Measurements from ENCODE around the gene SMAD9.

Gene SMAD9

GRCh38 chr13:36818804-36819738 lies 101.0 kb downstream of the SMAD9 start, which contains the start of gene RFXAP:
Gene RFXAP, plus strand, starts transcription at chr13:36819222. Its CDS starts 136 bp downstream, at chr13:36819358.
- peak within 1 kb of the TSS; percentile 75 for H3K4me3 ChIP-seq (ENCODE audit: extremely low read depth, insufficient read depth, low read length, poor library complexity, severe bottlenecking)
- WGBS, 2 experiments (ENCODE audit: insufficient coverage in 2 of 2): 1% methylated on average over 61 to 63 of the region's 78 CpGs
- no peaks in the 10 kb centered on the region for H3K36me3 ChIP-seq (ENCODE audit: control insufficient read depth, insufficient read depth, low read length)
- no peaks in the 10 kb centered on the region for H3K9me3 ChIP-seq (ENCODE audit: control insufficient read depth, low read length)
- no peak within 1 kb of the TSS for H3K27ac ChIP-seq (ENCODE audit: low read depth, low read length, severe bottlenecking)
- no peaks in the 10 kb centered on the region for H3K4me1 ChIP-seq (ENCODE audit: control insufficient read depth, insufficient read depth, low read length, poor library complexity, severe bottlenecking)

- Histone ChIP-seq H3K27ac (ENCODE audit: low read depth, low read length, severe bottlenecking) (no peak overlapping the region), H3K36me3 (ENCODE audit: control insufficient read depth, insufficient read depth, low read length) (no peaks in the 10 kb centered on the region), H3K4me1 (ENCODE audit: control insufficient read depth, insufficient read depth, low read length, poor library complexity, severe bottlenecking) (no peaks in the 10 kb centered on the region), H3K9me3 (ENCODE audit: control insufficient read depth, low read length) (no peaks in the 10 kb centered on the region), H3K4me3 (ENCODE audit: extremely low read depth, insufficient read depth, low read length, poor library complexity, severe bottlenecking) (peak overlapping the region; percentile 75)
- WGBS, 2 experiments (ENCODE audit: insufficient coverage in 2 of 2): 51 to 69% methylated on average over 9 to 11 of the region's 12 CpGs
Measured at GRCh38 chr13:36817996-36818803, 101.8 kb downstream of the SMAD9 start.

GRCh38 chr13:36815062-36815461 lies 105.0 kb downstream of the SMAD9 start:
- Histone ChIP-seq H3K9me3 (ENCODE audit: control insufficient read depth, low read length) (no peaks in the 10 kb centered on the region), H3K27ac (ENCODE audit: low read depth, low read length, severe bottlenecking) (no peak overlapping the region), H3K36me3 (ENCODE audit: control insufficient read depth, insufficient read depth, low read length) (no peaks in the 10 kb centered on the region), H3K4me1 (ENCODE audit: control insufficient read depth, insufficient read depth, low read length, poor library complexity, severe bottlenecking) (no peaks in the 10 kb centered on the region), H3K4me3 (ENCODE audit: extremely low read depth, insufficient read depth, low read length, poor library complexity, severe bottlenecking) (no peak overlapping the region)
- WGBS, 2 experiments (ENCODE audit: insufficient coverage in 2 of 2): 75 to 90% methylated on average over 1 of the region's 2 CpGs

GRCh38 chr13:36814465-36814864 lies 105.6 kb downstream of the SMAD9 start:
- WGBS, 2 experiments (ENCODE audit: insufficient coverage in 2 of 2): 96% methylated on average over 7 of the region's 9 CpGs
- Histone ChIP-seq H3K4me3 (ENCODE audit: extremely low read depth, insufficient read depth, low read length, poor library complexity, severe bottlenecking) (no peak overlapping the region), H3K4me1 (ENCODE audit: control insufficient read depth, insufficient read depth, low read length, poor library complexity, severe bottlenecking) (no peaks in the 10 kb centered on the region)

GRCh38 chr13:36813225-36813624 lies 106.8 kb downstream of the SMAD9 start:
- no peak overlapping the region for H3K27ac ChIP-seq (ENCODE audit: low read depth, low read length, severe bottlenecking)
- H3K4me3 ChIP-seq (ENCODE audit: extremely low read depth, insufficient read depth, low read length, poor library complexity, severe bottlenecking): no peak overlapping the region
- WGBS, 2 experiments (ENCODE audit: insufficient coverage in 2 of 2): no CpG with 5 or more reads among the region's 1 CpG
- H3K9me3 ChIP-seq (ENCODE audit: control insufficient read depth, low read length): no peaks in the 10 kb centered on the region
- H3K4me1 ChIP-seq (ENCODE audit: control insufficient read depth, insufficient read depth, low read length, poor library complexity, severe bottlenecking): no peaks in the 10 kb centered on the region
- H3K36me3 ChIP-seq (ENCODE audit: control insufficient read depth, insufficient read depth, low read length): no peaks in the 10 kb centered on the region

More at GRCh38 chr13:36814465-36814864, 105.6 kb downstream of the SMAD9 start:
- H3K9me3 ChIP-seq (ENCODE audit: control insufficient read depth, low read length): no peaks in the 10 kb centered on the region
- H3K36me3 ChIP-seq (ENCODE audit: control insufficient read depth, insufficient read depth, low read length): no peaks in the 10 kb centered on the region
- H3K27ac ChIP-seq (ENCODE audit: low read depth, low read length, severe bottlenecking): no peak overlapping the region

GRCh38 chr13:36807616-36808015 lies 112.4 kb downstream of the SMAD9 start:
- Histone ChIP-seq H3K4me1 (ENCODE audit: control insufficient read depth, insufficient read depth, low read length, poor library complexity, severe bottlenecking) (no peaks in the 10 kb centered on the region), H3K27ac (ENCODE audit: low read depth, low read length, severe bottlenecking) (no peak overlapping the region), H3K36me3 (ENCODE audit: control insufficient read depth, insufficient read depth, low read length) (no peaks in the 10 kb centered on the region), H3K9me3 (ENCODE audit: control insufficient read depth, low read length) (no peaks in the 10 kb centered on the region), H3K4me3 (ENCODE audit: extremely low read depth, insufficient read depth, low read length, poor library complexity, severe bottlenecking) (no peak overlapping the region)
- 100% methylated on average over 2 of the region's 2 CpGs; no CpG with 5 or more reads in 1 of the 2 experiments for WGBS, 2 experiments (ENCODE audit: insufficient coverage in 2 of 2)

- H3K9me3 ChIP-seq (ENCODE audit: control insufficient read depth, low read length): no peaks in the 10 kb centered on the region
- no peak overlapping the region for H3K4me3 ChIP-seq (ENCODE audit: extremely low read depth, insufficient read depth, low read length, poor library complexity, severe bottlenecking)
- no peak overlapping the region for H3K27ac ChIP-seq (ENCODE audit: low read depth, low read length, severe bottlenecking)
- H3K4me1 ChIP-seq (ENCODE audit: control insufficient read depth, insufficient read depth, low read length, poor library complexity, severe bottlenecking): no peaks in the 10 kb centered on the region
- H3K36me3 ChIP-seq (ENCODE audit: control insufficient read depth, insufficient read depth, low read length): no peaks in the 10 kb centered on the region
- WGBS, 2 experiments (ENCODE audit: insufficient coverage in 2 of 2): no CpG with 5 or more reads among the region's 2 CpGs
Measured at GRCh38 chr13:36806102-36806501, 113.9 kb downstream of the SMAD9 start.

GRCh38 chr13:36804588-36804987 lies 115.5 kb downstream of the SMAD9 start:
- Histone ChIP-seq H3K27ac (ENCODE audit: low read depth, low read length, severe bottlenecking) (no peak overlapping the region), H3K4me1 (ENCODE audit: control insufficient read depth, insufficient read depth, low read length, poor library complexity, severe bottlenecking) (no peaks in the 10 kb centered on the region)

GRCh38 chr13:36801035-36801434 lies 119.0 kb downstream of the SMAD9 start:
- WGBS, 2 experiments (ENCODE audit: insufficient coverage in 2 of 2): no CpG with 5 or more reads among the region's 3 CpGs
- H3K36me3 ChIP-seq (ENCODE audit: control insufficient read depth, insufficient read depth, low read length): no peaks in the 10 kb centered on the region
- H3K27ac ChIP-seq (ENCODE audit: low read depth, low read length, severe bottlenecking): no peak overlapping the region
- no peak overlapping the region for H3K4me3 ChIP-seq (ENCODE audit: extremely low read depth, insufficient read depth, low read length, poor library complexity, severe bottlenecking)
- no peaks in the 10 kb centered on the region for H3K4me1 ChIP-seq (ENCODE audit: control insufficient read depth, insufficient read depth, low read length, poor library complexity, severe bottlenecking)
- no peaks in the 10 kb centered on the region for H3K9me3 ChIP-seq (ENCODE audit: control insufficient read depth, low read length)

More at GRCh38 chr13:36804588-36804987, 115.5 kb downstream of the SMAD9 start:
- Histone ChIP-seq H3K4me3 (ENCODE audit: extremely low read depth, insufficient read depth, low read length, poor library complexity, severe bottlenecking) (no peak overlapping the region), H3K36me3 (ENCODE audit: control insufficient read depth, insufficient read depth, low read length) (no peaks in the 10 kb centered on the region), H3K9me3 (ENCODE audit: control insufficient read depth, low read length) (no peaks in the 10 kb centered on the region)
- WGBS, 2 experiments (ENCODE audit: insufficient coverage in 2 of 2): 86 to 94% methylated on average over 6 of the region's 6 CpGs

- 57 to 90% methylated on average over 1 of the region's 3 CpGs for WGBS, 2 experiments (ENCODE audit: insufficient coverage in 2 of 2)
- H3K4me1 ChIP-seq (ENCODE audit: control insufficient read depth, insufficient read depth, low read length, poor library complexity, severe bottlenecking): no peaks in the 10 kb centered on the region
Measured at GRCh38 chr13:36796052-36796451, 124.0 kb downstream of the SMAD9 start.

More at GRCh38 chr13:36796052-36796451, 124.0 kb downstream of the SMAD9 start:
- H3K27ac ChIP-seq (ENCODE audit: low read depth, low read length, severe bottlenecking): no peak overlapping the region
- no peak overlapping the region for H3K4me3 ChIP-seq (ENCODE audit: extremely low read depth, insufficient read depth, low read length, poor library complexity, severe bottlenecking)
- no peaks in the 10 kb centered on the region for H3K9me3 ChIP-seq (ENCODE audit: control insufficient read depth, low read length)
- no peaks in the 10 kb centered on the region for H3K36me3 ChIP-seq (ENCODE audit: control insufficient read depth, insufficient read depth, low read length)
